ENCODE results near the gene GPRC5B.

GPRC5B gene

DNA sequence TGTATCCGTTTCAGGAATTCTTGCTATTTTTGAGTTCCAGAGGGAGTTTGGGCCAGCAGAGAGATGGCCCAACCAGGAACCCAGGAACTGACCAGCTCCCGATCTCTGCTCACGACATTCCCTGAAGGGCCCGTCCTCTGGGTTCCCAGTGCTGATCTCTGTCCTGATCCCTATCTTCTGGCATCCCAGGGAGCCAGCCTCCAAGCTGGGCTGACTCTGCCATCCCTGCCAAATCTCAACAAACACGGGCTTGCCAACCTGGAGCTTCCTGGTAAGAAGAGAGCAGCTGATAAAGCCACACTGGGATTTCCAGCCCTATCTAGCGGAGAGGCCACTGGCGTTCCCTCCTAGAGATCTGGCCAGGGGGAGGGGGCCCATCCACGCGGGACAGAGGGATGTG is 16.2 kb downstream of the GPRC5B start:
- no peak for DNase-seq

DNA sequence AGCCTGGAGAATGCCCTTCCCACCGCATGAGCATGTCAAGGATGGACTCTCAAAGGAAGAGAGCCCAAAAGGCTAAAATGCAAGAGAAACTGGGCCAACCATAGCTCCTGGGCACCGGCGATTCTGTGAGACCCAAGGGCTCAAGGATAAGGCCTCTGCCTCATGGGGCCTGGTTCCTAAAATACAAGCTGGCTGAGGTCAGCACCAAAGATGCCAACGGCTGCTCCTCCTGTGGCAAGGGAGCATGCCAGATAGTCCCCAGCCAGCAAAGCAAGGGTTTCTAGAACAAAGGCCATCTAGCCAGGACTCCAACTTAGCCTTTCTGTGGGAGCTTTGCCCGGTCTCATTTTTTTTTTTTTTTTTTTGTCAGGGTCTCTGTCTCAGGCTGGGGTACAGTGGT is 20.1 kb downstream of the GPRC5B start:
- DNase-seq = no peak

DNA sequence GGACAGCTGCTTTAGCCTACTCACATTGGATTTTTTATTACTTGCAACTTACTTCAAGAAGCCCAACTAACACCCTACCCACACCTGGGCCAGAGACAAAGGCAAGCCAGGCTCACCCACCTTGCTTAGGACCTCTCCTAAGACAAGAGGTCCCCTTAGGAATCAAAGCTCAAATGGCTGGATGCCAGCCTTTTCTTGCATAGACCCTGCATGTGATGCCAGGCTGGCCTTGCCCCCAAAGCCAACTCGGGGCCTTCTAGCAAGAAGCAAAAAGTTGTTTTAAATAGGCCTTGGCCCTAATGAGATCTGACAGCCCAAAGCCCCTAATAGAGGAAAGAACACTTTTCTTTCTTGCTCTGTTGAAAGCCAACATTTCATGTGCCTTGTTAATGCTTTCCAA is 20.7 kb downstream of the GPRC5B start:
- no peak for DNase-seq

DNA sequence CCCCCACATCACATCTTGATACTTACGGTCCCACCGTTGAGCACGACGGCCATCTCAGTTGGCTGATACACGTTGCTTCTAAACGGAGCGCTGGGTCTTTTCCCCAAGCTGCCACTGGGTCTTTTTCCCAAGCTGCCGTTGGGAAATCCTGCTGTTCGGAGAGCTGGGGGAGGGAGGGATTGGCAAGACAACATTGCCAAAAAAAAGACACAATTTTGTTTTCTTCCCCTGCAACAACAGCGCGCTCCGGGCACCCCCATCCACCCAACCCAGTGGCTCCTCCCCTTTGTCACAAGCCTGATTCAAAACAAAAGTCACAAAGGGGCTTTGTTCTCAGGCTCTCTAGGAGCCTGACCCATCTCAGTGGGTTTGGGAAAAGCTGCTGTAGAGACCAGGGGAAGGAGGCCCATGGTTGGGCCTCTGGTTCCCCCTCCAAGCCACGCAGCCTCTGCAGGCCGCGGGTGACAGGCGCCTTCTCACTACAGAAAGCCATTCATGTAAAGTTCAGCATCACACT is 22.8 kb downstream of the GPRC5B start:
- no peak for DNase-seq

DNA sequence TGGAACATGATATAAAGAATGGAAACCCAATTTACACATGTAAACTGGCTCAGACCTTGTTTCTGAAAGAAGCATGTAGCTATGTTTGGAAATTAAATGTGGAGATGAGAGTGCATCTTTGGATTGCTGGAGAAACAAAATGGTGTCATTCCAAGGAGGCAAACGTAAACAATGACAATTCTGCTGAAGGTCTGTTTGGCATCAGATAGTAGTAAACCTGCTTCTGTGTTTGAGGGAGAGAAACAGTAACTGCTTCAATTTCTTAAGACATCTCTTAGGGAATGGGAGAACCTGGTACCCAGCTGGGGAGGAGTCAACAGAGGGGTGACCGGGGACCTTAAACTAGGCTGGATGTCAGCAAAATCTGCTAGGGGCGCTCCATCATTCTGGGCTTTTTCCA is 23.5 kb downstream of the GPRC5B start:
- DNase-seq = no peak

DNA sequence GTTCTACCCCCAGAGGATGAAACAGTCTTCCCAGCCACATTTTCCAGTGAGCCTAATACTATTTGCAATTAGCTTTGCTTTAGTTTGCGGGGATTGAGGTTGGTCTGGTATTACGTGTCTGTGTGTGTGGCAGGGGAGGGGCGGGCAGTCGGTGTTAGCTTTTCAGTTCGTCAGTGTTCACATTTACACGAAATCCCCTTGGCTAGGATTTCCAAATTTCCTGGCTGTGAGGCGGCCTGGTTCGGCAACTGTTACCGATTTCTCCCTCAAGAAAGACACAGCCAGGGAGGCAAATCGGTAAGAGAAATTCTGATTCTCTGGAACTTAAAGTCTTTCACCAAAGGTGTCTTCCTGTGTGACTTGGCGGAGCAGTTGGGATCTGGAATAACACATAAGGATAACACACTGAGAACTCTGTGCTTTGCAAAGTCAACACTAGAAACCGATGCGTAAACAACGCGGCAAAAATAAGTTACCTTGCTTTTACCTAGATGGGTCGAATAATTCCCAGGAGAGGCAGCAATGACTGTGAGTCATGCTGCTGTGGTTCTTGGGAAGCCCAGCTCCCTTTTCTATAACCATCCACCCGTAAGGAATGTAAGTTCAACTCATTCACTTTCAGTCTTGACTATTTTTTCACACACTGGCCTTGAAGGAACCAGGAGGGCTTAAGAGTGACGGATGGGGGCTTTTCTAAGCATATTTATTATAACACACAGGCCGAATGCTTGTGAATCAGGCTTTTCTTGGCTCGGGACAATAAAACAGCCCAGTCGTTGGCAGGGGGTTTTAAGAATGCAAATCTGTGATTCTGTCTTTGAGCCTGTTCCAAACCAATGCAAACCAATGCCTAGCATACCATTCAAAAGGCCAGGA is 24.2 kb downstream of the GPRC5B start:
- no peak for DNase-seq

DNA sequence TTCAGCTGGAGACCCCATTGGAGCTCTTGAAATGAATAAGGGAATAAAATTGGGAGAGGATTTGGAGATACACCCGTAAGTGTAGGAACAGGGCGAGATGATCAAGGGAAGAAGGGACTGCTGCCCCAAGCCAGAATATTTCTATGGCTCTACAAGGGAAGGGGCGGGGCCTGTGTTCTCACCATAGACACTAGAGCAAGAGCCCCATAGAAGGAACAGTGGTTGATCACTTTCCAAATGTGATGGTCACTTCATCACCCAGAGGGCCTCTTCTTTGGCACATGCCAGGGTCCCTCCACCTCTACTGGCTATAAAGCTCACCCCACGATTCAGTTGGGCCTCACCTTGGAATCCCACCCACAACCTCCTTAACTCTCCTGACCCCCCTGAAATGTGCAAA is 25.0 kb downstream of the GPRC5B start:
- DNase-seq = no peak

DNA sequence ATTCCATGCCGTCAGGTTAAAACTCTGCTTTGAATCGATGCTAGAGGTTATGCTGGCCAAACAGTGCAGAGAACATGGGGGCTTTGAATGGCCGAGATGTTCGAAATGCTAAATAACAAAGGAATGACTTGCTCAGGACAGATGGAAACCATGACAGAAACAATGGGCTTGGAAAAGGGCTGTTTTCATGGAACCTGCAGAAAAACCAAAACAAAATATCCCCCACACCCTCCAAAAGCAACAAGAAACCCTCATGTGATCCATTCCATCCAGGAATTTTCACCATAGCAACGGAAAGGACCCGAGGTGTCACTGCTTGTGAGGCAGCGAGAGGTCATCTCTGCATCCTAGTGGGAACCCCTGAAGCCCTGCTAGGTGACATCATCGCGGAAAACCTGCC is 25.5 kb downstream of the GPRC5B start:
- DNase-seq = no peak

DNA sequence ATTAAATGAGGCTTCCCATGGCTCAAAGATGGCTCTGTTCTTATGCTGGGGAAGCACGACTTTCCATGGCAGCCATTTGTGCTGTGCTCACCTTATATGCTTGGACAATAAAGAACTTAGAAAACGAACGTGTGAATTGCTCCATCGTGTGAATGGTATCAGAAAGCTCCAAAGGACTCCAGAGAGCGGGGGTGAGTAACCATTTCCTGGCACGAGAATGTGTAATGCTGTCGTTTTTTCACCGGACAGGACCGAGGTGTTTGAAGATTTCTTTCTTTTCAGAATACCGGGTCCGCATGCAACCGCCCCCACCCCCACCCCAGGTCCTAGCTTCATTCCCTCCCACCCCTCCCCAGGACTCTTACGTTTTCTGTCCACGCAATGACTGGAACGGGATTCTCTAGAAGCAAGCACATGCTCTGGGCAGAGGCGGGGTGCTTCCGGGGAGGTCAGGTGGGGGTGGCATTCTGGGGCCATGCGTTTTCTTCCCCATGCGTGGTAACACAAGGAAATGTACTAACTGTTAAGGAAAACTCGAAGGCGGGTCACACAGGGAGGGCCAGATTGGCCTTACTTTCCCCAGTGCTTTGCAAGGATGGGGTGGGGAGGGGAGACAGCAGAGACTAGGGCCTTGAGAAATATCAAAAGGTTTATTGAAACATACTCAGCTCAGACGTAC is 26.2 kb downstream of the GPRC5B start:
- no peak for DNase-seq

DNA sequence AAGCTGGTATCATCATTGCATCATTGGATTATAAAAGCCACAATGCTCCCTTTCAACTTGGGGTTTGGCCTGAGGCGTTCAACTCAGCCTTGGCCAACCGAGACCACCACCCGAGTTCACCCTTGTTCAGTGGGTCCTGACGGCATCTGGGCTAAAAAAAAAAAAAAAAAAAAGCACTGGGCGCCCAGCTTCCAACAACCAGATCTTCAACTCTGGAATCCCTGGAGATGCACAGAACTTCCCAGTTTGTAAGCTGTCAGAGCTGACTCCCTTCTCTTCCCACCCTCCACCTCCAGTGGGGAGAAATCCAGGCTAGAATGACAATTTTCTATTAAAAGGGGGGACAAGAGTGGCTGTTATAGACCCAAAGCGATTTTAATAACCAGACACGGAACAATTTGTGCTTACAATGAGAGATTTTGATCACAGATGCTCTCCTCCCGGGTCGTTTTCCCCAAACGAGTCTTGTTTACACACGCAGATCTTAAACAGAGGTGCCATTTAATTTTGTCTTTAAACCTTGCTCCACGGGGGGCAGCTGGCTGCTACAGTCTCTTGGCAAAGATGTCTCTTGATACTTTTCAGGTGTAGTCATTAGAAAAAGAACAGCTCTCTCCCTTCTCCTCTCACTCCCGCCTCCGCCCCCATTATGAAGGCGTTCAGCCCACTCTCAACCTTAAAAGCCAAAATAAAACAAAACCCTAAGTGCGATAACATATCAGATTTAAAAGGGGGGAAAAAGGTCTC is 26.9 kb downstream of the GPRC5B start:
- no peak for DNase-seq

DNA sequence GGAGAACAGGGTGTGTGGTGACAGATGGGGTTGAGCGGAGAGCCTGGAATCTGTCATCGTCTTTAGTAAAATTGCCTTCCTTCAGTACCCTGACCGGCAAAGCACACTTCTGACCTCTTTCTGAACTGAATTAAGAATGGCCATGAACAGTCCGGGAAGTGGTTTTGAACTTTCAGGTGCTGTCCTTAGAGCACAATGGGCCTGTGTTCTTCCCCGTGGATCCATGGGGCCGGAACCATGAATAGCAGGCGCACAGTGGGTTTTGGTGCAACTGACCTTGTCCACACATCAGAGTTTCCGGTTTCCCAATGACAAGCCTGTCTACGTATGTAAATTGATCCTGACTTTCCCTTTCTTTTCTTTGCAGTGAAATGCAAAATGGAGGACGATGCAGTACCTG is 28.5 kb downstream of the GPRC5B start:
- no peak for DNase-seq

DNA sequence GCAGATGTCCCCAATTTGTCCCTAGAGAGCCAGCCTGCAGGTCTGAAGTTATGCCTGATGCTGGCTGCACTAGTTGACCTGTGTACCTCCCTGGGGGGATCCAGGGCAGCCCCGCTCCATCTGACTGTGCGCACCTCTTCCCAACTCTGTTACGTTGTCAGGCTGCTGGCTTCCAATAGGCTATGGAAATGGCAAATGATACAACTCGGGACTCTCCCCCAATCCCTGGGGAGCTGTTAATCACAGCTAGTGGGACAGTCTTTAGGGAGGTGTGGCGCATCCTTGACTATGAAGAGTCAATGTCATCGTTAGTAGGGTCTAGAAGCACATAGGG is 30.1 kb downstream of the GPRC5B start:
- DNase-seq = no peak

DNA sequence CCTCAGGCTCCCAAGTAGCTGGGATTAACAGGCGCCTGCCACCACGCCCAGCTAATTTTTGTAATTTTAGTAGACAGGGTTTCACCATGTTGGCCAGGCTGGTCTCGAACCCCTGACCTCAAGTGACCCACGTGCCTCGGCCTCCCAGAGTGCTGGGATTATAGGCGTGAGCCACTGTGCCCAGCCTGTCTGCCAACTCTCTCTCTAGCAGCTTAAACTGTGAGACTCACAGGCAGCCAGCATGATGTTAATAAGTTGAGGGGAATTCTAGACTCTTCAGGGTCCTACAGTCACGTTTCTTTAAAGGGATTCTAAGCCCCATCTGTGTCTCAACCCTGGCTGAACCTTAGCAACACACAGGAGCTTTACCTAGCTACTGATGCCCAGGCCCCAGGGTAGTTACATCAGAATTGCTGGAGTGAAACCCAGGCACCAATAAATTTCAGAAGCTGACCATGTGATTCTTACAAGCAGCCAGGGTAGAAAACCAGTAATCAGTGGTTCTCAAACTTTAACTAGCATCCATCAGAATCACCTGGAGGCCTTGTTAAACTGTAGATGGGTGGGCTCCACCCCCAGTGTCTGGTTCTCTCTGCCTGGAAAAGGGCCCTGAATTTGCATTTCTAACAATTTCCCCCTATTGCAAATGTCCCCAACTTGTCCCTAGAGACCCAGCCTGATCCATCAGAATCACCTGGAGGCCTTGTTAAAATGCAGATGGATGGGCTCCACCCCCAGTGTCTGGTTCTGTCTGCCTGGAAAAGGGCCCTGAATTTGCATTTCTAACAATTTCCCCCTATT is 30.7 kb downstream of the GPRC5B start:
- no peak for DNase-seq

DNA sequence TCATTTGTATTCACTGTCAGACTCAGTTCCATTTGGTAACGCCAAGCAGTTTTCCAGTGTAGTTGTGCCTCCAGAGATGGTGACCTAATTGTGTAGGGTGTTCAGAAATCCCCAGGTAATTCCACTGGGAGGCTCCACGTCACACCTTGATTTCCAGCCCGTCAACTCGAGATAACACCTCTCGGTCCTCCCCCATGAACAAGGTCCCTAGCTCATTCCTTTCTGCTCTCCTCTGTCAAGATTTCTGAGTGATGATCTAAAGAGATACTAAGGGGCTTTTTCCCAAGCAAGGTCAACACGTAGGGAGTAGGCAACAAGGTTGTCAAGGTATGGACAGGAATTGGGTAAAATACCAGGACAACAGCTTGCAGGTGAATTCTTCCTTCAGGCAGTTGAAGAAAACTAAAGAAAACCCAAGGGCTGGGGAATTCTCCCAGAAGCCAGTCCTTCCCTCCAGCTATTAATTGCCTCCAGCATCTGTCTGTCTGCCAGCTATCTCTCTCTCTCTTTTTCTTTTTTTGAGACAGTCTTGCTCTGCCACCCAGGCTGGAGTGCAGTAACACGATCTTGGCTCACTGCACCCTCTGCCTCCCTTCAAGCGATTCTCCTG is 31.4 kb downstream of the GPRC5B start:
- no peak for DNase-seq

DNA sequence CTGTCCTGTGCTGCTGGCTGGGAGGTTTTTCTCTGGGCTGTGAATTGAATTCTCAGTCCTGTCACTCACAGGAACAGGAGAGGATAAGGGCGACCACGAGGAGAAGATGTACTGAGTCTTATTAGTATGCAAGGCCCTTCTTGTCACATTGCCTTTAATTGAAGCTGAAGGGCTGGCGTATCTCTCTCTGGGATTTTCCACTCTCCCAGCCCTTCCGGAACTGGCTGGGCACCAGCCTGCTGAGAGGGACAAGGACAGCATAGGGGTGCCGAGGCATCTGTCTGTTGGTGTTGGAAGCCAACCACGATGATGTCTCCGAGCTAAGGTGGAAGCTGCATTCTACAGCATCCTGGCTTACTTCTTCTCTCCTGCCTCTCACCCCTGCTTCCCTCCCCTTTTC is 33.2 kb downstream of the GPRC5B start:
- no peak for DNase-seq

DNA sequence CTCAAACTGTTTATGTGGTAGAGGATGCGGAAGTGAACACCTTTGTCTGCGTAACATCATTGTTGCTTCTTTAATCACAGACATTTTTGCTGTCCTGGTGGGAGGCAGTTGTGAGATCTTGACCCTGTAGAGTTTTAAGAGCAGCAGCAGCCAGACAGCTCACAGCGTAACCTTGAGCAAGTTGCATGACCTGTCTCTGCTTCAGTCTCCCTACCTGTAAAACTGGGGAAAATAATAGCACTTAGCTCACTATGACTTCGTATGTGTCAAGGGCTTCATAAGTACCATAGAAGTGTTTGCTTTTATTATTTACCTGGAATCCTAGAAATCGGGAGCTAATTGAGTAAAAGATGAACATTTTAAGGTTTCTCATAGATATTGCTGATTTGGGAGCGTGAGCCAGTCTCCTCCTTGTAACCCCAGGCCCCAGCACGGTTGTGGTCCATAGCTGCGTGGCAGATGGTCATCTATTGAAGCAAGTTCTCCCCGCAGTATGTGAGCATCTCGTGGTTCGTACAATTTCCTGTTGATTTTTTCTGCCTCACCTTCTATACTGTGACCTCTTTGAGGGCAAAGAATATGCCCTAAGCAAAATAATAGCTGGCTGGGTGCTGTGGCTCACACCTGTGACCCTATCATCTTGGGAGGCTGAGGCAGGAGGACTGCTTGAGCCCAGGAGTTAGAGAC is 34.4 kb downstream of the GPRC5B start:
- DNase-seq = no peak

DNA sequence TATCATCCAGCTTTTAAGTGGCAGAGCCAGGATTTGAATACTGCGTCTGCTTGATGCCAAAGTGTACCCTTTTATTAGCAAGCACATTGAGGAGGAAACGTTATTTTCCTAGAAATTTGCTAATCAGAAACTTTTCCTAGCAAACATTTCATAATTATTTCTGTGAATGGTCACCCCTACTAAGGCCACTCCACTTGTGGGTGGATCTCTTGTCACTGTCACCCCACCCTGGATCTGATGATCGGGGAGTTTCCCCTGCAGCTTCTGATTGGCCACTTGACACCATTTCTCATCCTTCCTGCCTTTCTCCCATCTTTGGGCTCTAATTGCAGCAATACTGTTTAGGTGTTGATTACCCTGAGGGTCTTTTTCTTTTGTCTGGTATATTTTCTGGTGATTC is 35.9 kb downstream of the GPRC5B start:
- no peak for DNase-seq

DNA sequence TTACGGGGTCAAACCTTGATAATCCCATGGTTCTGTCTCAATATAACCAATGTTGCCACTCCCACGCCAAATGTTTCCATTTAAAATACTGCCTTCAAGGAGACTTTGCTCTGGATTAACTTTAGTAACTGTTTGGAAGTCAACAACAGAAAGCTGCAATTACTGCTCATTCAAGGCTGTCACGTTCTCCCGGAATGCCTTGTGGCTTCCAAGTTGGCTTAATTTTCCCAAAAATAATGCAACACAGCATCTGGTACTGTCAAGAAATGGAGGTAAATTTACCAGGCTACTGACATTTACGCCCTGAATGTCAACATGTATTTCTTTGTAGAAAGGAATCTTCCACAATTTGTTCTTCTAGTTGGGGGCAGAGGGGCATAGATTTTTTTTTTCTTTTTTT is 38.2 kb downstream of the GPRC5B start:
- no peak for DNase-seq

DNA sequence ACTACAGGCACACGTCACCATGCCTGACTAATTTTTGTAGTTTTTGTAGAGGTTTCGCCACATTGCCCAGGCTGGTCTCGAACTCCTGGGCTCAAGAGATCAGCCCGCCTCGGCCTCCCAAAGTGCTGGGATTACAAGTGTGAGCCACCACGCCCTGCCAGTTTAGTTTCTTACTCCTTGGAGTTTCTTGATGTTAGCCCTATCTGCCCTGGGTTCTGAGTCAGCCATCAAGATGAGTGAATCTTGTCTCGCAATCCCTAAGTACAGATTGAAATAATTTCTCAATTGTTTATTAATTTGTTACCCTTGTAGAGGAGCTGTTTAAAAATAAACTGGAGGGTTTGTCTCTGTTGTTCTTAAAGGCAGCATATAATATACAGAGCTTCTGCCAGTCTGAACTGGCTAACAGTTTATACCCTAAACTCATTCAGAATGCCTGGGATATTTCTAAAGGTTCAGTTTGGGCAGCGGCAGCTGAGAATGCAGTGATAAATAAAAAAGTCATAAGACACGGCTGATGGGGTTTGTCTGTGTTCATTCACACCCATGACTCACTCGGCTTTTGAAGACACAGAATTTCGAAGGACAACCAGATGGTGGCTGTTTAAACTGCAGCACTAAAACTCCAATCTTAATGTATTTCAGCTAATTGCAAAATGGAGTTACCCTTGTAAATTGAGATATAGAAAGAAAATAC is 39.6 kb downstream of the GPRC5B start:
- no peak for DNase-seq

DNA sequence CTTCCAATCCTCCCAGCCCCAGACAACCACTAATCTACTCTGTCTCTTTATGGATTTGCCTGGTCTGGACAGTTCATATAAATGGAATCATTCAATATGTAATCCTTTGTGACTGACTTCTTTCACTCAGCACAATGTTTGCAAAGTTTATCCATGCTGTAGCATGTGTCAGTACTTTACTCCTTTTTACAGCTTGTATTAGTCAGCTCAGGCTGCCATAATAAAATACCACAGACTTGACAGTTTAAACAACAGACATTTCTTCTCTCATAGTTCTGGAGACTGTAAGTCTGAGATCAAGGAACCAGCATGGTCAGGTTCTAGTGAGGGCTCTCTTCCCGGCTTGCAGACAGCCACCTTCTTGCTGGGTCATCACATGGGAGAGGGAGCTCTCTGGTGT is 41.3 kb downstream of the GPRC5B start:
- no peak for DNase-seq

Data from COR-L47 (cell line).